Heart left ventricle (tissue), 16 donors: ENCODE data around the gene EFNA2. TPM values are rescaled to one million over a fixed set of nuclear protein-coding genes. Genes with fewer than 3 reads are reported as not detected.

Source experiments
- ATAC-seq, 4 donors: fragments of 200-7000 bp; cut with Tn5 transposase; one replicate each; pipeline ENCODE4 v1.9.1; 2020 to 2022; ENCODE audit warnings: moderate library complexity in 4 of 4, mild to moderate bottlenecking in 3 of 4, moderate number of reproducible peaks in 1 of 4
- DNase-seq, 5 donors: peaks; one replicate each; pipeline ENCODE4 v3.0.0-alpha.2; 2020
- H3K27ac ChIP-seq, 12 donors: fragments of 200-600 bp; sonication (generic) in 4 of 12; one replicate each; pipeline versions ENCODE4 v1.5.0 to v1.8.0; 2016 to 2022; ENCODE audit warnings: mild to moderate bottlenecking in 2 of 12
- H3K27me3 ChIP-seq, 9 donors: fragments of 200-600 bp; sonication (generic) in 2 of 9; one replicate each; pipeline versions ENCODE4 v1.5.1 to v1.8.0; 2016 to 2022; ENCODE audit warnings: mild to moderate bottlenecking in 3 of 9
- H3K36me3 ChIP-seq, 9 donors: fragments of 200-600 bp; sonication (generic) in 2 of 9; one replicate each; pipeline versions ENCODE4 v1.5.0 to v1.8.0; 2018 to 2022; ENCODE audit warnings: mild to moderate bottlenecking in 2 of 9
- H3K4me1 ChIP-seq, 12 donors: fragments of 200-600 bp; sonication (generic) in 4 of 12; one replicate each; pipeline versions ENCODE4 v1.5.0 to v1.8.0; 2016 to 2022; ENCODE audit warnings: mild to moderate bottlenecking in 3 of 12
- H3K4me3 ChIP-seq, 12 donors: fragments of 200-600 bp; sonication (generic) in 4 of 12; one replicate each; pipeline versions ENCODE4 v1.5.0 to v1.8.0; 2017 to 2022; ENCODE audit warnings: mild to moderate bottlenecking in 9 of 12, moderate library complexity in 4 of 12
- H3K9me3 ChIP-seq, 12 donors: fragments of 200-600 bp; sonication (generic) in 4 of 12; one replicate each; pipeline versions ENCODE4 v1.5.0 to v1.8.0; 2016 to 2022; ENCODE audit warnings: mild to moderate bottlenecking in 1 of 12
- CTCF ChIP-seq, 12 donors: fragments of 200-600 bp; sonication (generic) in 4 of 12; IDR thresholded peaks; one replicate each; pipeline versions ENCODE4 v1.5.0 to v1.8.0; 2018 to 2022; ENCODE audit warnings: antibody characterized with exemption in 12 of 12, mild to moderate bottlenecking in 5 of 12
- POLR2A ChIP-seq, 2 donors: fragments of 450-650 bp; IDR thresholded peaks; one replicate each; pipeline ENCODE4 v1.6.1; 2017; ENCODE audit warnings: antibody characterized with exemption in 2 of 2, mild to moderate bottlenecking in 2 of 2, moderate library complexity in 2 of 2
- WGBS, 4 donors: extraction: QIAGEN DNeasy Blood & Tissue Kit in 2 of 4; methylation state at CpG; one replicate each; pipeline versions ENCODE4 v1.1.5 to v1.1.7; 2013 to 2018; 5-methylcytosine and 5-hydroxymethylcytosine counted together
- intact Hi-C, 10 donors: fragments of 100-400 bp; cut with DNase I; formaldehyde crosslinking; loops; one replicate each; pipeline versions ENCODE4 v1.11.1 to v1.14.2; 2022
- polyA plus RNA-seq, 2 donors: library from polyadenylated mRNA; stranded (reverse); fragments of 200-250 nt; gene quantifications; one replicate each; pipeline ENCODE4 v1.2.3, GENCODE V29; 2013
- total RNA-seq, 9 donors: library from RNA; depleted of rRNA in 2 of 9; stranded (reverse); fragments of >200 nt in 2 of 9; fragmentation: NEBNext Ultra II Directional in 3 of 9; extraction: Animal tissue kit (Norgen Biotek cat#: 25700) in 3 of 9; gene quantifications; one replicate each; pipeline versions ENCODE4 v1.1.0 to v1.2.4, GENCODE V29; 2016 to 2023
- donor health status: ischemic (EF 13 %, LVEDD 7.1; RV severe dilation, severe dysfunction).
- donor health status: healthy with polysubstance abuse.
- donor health status: DM: no; HTN: yes; CAD: no.
- donor health status: DM: no; HTN: no; CAD: no.
- donor health status: ischemic (EF 25% LVEDD 6.9; RV normal size, moderate dysfunction).
- donor health status: ischemic (EF 25% LVEDD 5.7; RV mildly dilated, moderate dysfunction).
- donor health status: healthy.
- donor health status: DM: yes; HTN: yes; CAD: no.
- donor health status: ischemic (EF 35%, LVEDD 5.7; RV mildly dilated, moderate dysfunction).
- donor health status: nonischemic (EF 11% LVEDD 7.7; RV severe dilation, severe dysfunction).
- donor health status: DM: yes; HTN: yes; CAD: no.
- donor health status: PGD.
- donor health status: ischemic (EF 29% LVEDD 5.4; RV normal size, mild dysfunction).
- donor health status: nonischemic (EF 23%, LVEDD 6.1; RV moderate dilation, normal function).

The EFNA2 gene
- total and polyA plus RNA-seq, 11 donors, result not detected

GRCh38 chr19:1240925-1241324 lies 44.7 kb upstream of the EFNA2 start:
- H3K4me3 ChIP-seq, result peak overlapping the region in 10 of 12 donors; percentile 16 to 99 (median 92)
- WGBS, 4 donors, result 62 to 68% (median 67%) methylated on average over 13 to 15 of the region's 15 CpGs
- no peaks in the 10 kb centered on the region for H3K9me3 ChIP-seq
- DNase-seq (no peak), ATAC-seq (no peak)
- H3K27me3 ChIP-seq, result peaks cover 0 to 15% (median 0%) of the 10 kb centered on the region in 9 donors
- H3K27ac ChIP-seq, result peak overlapping the region in 10 of 12 donors; percentile 92 to 100 (median 97)
- peaks cover 0 to 3% (median 0%) of the 10 kb centered on the region in 9 donors for H3K36me3 ChIP-seq
- no peak for TF ChIP-seq POLR2A (IDR thresholded peaks at IDR 0.05)
- TF ChIP-seq CTCF (IDR thresholded peaks at IDR 0.05), result no peak
- H3K4me1 ChIP-seq, result peaks cover 10 to 86% (median 64%) of the 10 kb centered on the region in 12 donors
- intact Hi-C loops, result loop anchor here in 4 of 10 donors (1.0 to 10.0 kb wide), 7 partner anchors 20 to 318 kb away; partner anchors contain the start of gene ARID3A (in 1 of the 4)

GRCh38 chr19:1241417-1242095 lies 44.1 kb upstream of the EFNA2 start, which contains the start of gene ATP5F1D:
Gene ATP5F1D, plus strand, starts transcription at chr19:1241751. Its CDS starts 100 bp downstream, at chr19:1241851.
- intact Hi-C loops, result loop anchor here in 4 of 10 donors (2.0 to 10.0 kb wide), 5 partner anchors 21 to 319 kb away; partner anchors contain the start of gene ARID3A (in 1 of the 4)
- TF ChIP-seq CTCF (IDR thresholded peaks at IDR 0.05) (no peak), POLR2A (IDR thresholded peaks at IDR 0.05) (peak in 1 of 2 donors; percentile 93)
- ATAC-seq, result peak; percentile 27 to 65 (median 58)
- peak within 1 kb of the TSS; percentile 95 to 100 (median 100) for H3K27ac ChIP-seq
- no peaks in the 10 kb centered on the region for H3K9me3 ChIP-seq
- WGBS, 4 donors, result 0 to 1% (median 0%) methylated on average over 28 to 79 of the region's 79 CpGs
- H3K27me3 ChIP-seq, result peaks cover 0 to 10% (median 0%) of the 10 kb centered on the region in 9 donors
- peaks cover 0 to 3% (median 0%) of the 10 kb centered on the region in 9 donors for H3K36me3 ChIP-seq
- H3K4me3 ChIP-seq, result peak within 1 kb of the TSS; percentile 62 to 99 (median 92)
- peak; percentile 95 to 98 (median 97) for DNase-seq
- H3K4me1 ChIP-seq, result peaks cover 10 to 86% (median 70%) of the 10 kb centered on the region in 12 donors

- H3K27ac ChIP-seq, result peak overlapping the region; percentile 91 to 100 (median 99)
- peak overlapping the region in 10 of 12 donors; percentile 3 to 99 (median 92) for H3K4me3 ChIP-seq
- H3K4me1 ChIP-seq, result peaks cover 15 to 84% (median 74%) of the 10 kb centered on the region in 12 donors
- peak; percentile 90 to 99 (median 94) for TF ChIP-seq CTCF (IDR thresholded peaks at IDR 0.05)
- TF ChIP-seq POLR2A (IDR thresholded peaks at IDR 0.05), result peak in 1 of 2 donors; percentile 35
- intact Hi-C loops, result loop anchor here (1.0 to 10.0 kb wide), 5 partner anchors 22 to 319 kb away; partner anchors contain the start of gene ARID3A (in 1 of the 10)
- peaks cover 0 to 3% (median 0%) of the 10 kb centered on the region in 9 donors for H3K36me3 ChIP-seq
- DNase-seq (peak; percentile 89 to 94 (median 92)), ATAC-seq (peak; percentile 35 to 56 (median 36))
- 38 to 71% (median 39%) methylated on average over 7 to 33 of the region's 33 CpGs for WGBS, 4 donors
- H3K27me3 ChIP-seq, result no peaks in the 10 kb centered on the region
- H3K9me3 ChIP-seq, result no peaks in the 10 kb centered on the region
Observed at GRCh38 chr19:1243768-1244692, 41.6 kb upstream of the EFNA2 start.
